ENCODE data around the gene LDAH. TPM values are rescaled to one million over a fixed set of nuclear protein-coding genes. Genes with fewer than 3 reads are reported as not detected.

The LDAH gene
- total RNA-seq, 1 experiment from 2014 or later: 15.2 TPM

GRCh38 chr2:20660506-20661420 lies 162.1 kb downstream of the LDAH start:
- no peak overlapping the region for H3K27ac Mint-ChIP-seq
- no peaks in the 10 kb centered on the region for H3K36me3 Mint-ChIP-seq (ENCODE audit: insufficient read depth in 1 of 3, low read depth in 3 of 3)

More at GRCh38 chr2:20660506-20661420, 162.1 kb downstream of the LDAH start:
- Histone ChIP-seq H3K18ac (ENCODE audit: insufficient read length, low read depth, low read length) (no peak overlapping the region), H2BK5ac (ENCODE audit: insufficient read length, low read length) (no peak overlapping the region), H3K23me2 (ENCODE audit: insufficient read length, low read depth, low read length, poor library complexity, severe bottlenecking) (peaks cover 4% of the 10 kb centered on the region), H3K27ac (ENCODE audit: insufficient read length, low read depth, low read length) (no peak overlapping the region), H2BK120ac (ENCODE audit: low read depth, low read length, poor library complexity, severe bottlenecking) (no peak overlapping the region), H3T11ph (ENCODE audit: low read length) (no peak overlapping the region), H4K91ac (ENCODE audit: insufficient read length, low read depth, low read length) (no peak overlapping the region), H4K8ac (replicated peaks; ENCODE audit: insufficient read length, low read depth, low read length) (no peak overlapping the region), H3K79me2 (ENCODE audit: insufficient read depth, low read length) (no peaks in the 10 kb centered on the region), H3K9me3 (ENCODE audit: control insufficient read depth, low read depth, low read length) (no peaks in the 10 kb centered on the region), H2AFZ (ENCODE audit: low read length) (no peak overlapping the region), H3K27me3 (ENCODE audit: insufficient read depth, low read length) (peaks cover 37% of the 10 kb centered on the region), H2AK5ac (ENCODE audit: insufficient read length, low read length) (no peak overlapping the region), H3K56ac (ENCODE audit: insufficient read length, low read depth, low read length) (no peak overlapping the region), H3K23ac (ENCODE audit: insufficient read length, low read depth, low read length) (no peak overlapping the region), H3K4me1 (ENCODE audit: insufficient read depth, low read length) (no peaks in the 10 kb centered on the region), H3K9ac (ENCODE audit: extremely low read depth, insufficient read length, low read length) (no peak overlapping the region), H2BK20ac (ENCODE audit: low read depth, low read length, poor library complexity, severe bottlenecking) (no peak overlapping the region), H3K79me1 (ENCODE audit: insufficient read depth, low read depth, low read length, poor library complexity, severe bottlenecking) (no peaks in the 10 kb centered on the region), H3K4ac (ENCODE audit: low read depth, low read length) (no peak overlapping the region), H4K20me1 (ENCODE audit: control insufficient read depth, insufficient read depth, insufficient read length) (no peaks in the 10 kb centered on the region), H2BK15ac (ENCODE audit: low read depth, low read length) (no peak overlapping the region), H2BK12ac (ENCODE audit: insufficient read length, low read depth, low read length) (no peak overlapping the region), H4K5ac (ENCODE audit: insufficient read length, low read depth, low read length) (no peak overlapping the region), H3K4me2 (ENCODE audit: insufficient read depth, insufficient read length, low read length) (no peak overlapping the region), H3K14ac (ENCODE audit: insufficient read depth, low read length) (no peak overlapping the region)
- WGBS (ENCODE audit: extremely low coverage, insufficient read length, low lambda C conversion rate): no CpG with 5 or more reads among the region's 8 CpGs
- no peak for TF ChIP-seq CTCF (conservative IDR thresholded peaks at IDR 0.05)
- Mint-ChIP-seq H3K4me1 (peaks cover 10 to 35% of the 10 kb centered on the region in 2 experiments), H3K9me3 (no peaks in the 10 kb centered on the region; a peak in 1 of 5 replicates), H3K4me3 (no peak overlapping the region), H3K27me3 (ENCODE audit: low read depth) (peaks cover 84% of the 10 kb centered on the region)
- no peak for DNase-seq
